IPS-18a (cell line): ENCODE measurements around the gene CYP4F12.
"Not testable (repeated sequence)": the region's sequence is repeated elsewhere in the genome, so short reads cannot be mapped to it uniquely, and the experiment has no call there.

Experiments used
- H3K27ac ChIP-seq: one replicate; pipeline ENCODE4 v1.5.1; 2013; ENCODE audit warnings: low read length
- H3K27me3 ChIP-seq: one replicate; pipeline ENCODE4 v1.6.1; 2013; ENCODE audit warnings: mild to moderate bottlenecking, low read length; ENCODE audit not compliant: control insufficient read depth, insufficient read depth
- H3K36me3 ChIP-seq: one replicate; pipeline ENCODE4 v1.6.1; 2013; ENCODE audit warnings: low read depth, low read length; ENCODE audit not compliant: control insufficient read depth
- H3K4me1 ChIP-seq: one replicate; pipeline ENCODE4 v1.6.1; 2013; ENCODE audit warnings: low read depth, low read length; ENCODE audit not compliant: control insufficient read depth
- H3K4me3 ChIP-seq: one replicate; pipeline ENCODE4 v1.5.1; 2013; ENCODE audit warnings: low read length
- H3K9ac ChIP-seq: one replicate; pipeline ENCODE4 v1.6.1; 2013; ENCODE audit warnings: mild to moderate bottlenecking, low read length, moderate library complexity
- H3K9me3 ChIP-seq: one replicate; pipeline ENCODE4 v1.6.1; 2013; ENCODE audit warnings: low read depth, low read length; ENCODE audit not compliant: control insufficient read depth

Gene CYP4F12

DNA sequence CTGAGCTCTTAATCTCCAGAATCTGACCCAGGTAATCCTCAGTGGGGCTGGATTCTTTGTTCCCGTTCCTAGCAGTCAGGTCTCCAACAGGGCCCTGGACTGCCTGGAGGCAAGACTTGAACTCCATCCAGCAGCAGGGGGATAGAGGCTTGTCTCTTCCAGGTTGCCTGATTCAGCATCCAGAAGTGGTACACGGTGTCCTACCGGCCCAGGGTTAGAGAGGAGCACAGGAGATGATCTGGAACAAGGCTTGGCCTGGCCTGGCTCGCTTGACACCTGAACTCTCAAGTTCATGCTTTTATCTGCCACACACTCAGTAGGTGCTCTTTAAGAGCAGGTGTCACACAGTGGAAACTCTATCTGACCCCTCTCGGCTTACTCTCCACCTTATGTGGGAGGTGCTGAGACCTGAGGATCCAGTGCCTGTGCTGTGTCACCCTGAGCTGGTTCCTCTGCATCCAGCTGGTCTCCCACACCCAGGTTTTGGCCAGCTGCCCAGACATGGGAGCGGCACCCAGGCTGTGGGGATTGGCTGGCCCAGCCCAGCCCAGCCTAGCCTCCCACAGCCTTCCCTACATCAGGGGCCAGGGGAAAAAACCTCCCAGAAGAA, 32.5 kb upstream of the CYP4F12 start, which contains the start of gene CYP4F3:
TSS of gene CYP4F3 (plus strand) at position 604 of the 610 bp plus-strand sequence. CDS start 519 bp downstream, outside the sequence.
- H3K27me3 ChIP-seq: no peaks in the 10 kb centered on the region

DNA sequence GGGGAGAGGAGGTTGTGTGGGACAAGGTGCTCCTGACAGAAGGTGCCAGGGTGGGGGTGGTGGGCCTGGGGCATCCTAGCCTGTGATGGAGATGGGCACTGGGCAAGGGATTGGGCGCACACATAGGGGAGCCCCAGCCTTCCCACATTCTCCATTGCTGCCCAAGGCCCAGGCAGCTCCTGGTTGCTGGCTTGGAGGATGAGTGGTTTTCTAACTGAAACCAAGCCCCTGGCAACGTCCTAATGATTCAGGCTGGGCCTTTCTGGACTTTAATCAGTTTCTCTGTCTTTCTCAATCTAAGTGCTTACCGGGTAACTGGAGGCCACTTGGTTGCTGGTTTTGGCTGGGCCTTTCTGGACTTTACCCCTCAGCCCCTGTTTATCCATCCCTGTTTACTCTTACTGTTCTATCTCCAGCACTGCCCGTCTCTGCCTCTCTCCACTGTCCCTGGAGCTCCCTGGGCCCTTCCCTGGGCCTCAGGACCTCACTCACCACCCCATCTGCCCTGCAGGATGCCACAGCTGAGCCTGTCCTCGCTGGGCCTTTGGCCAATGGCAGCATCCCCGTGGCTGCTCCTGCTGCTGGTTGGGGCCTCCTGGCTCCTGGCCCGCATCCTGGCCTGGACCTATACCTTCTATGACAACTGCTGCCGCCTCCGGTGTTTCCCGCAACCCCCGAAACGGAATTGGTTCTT, 31.8 kb upstream of the CYP4F12 start:
- Histone ChIP-seq H3K9ac (no peak overlapping the region), H3K36me3 (no peaks in the 10 kb centered on the region), H3K4me3 (no peak overlapping the region), H3K9me3 (peaks cover 63% of the 10 kb centered on the region), H3K27me3 (no peaks in the 10 kb centered on the region), H3K27ac (no peak overlapping the region), H3K4me1 (no peaks in the 10 kb centered on the region)

More for the DNA sequence above, 32.5 kb upstream of the CYP4F12 start, which contains the start of gene CYP4F3:
- Histone ChIP-seq H3K36me3 (no peaks in the 10 kb centered on the region), H3K27ac (no peak within 1 kb of the TSS), H3K9me3 (peaks cover 63% of the 10 kb centered on the region), H3K9ac (no peak within 1 kb of the TSS), H3K4me3 (no peak within 1 kb of the TSS), H3K4me1 (no peaks in the 10 kb centered on the region)

DNA sequence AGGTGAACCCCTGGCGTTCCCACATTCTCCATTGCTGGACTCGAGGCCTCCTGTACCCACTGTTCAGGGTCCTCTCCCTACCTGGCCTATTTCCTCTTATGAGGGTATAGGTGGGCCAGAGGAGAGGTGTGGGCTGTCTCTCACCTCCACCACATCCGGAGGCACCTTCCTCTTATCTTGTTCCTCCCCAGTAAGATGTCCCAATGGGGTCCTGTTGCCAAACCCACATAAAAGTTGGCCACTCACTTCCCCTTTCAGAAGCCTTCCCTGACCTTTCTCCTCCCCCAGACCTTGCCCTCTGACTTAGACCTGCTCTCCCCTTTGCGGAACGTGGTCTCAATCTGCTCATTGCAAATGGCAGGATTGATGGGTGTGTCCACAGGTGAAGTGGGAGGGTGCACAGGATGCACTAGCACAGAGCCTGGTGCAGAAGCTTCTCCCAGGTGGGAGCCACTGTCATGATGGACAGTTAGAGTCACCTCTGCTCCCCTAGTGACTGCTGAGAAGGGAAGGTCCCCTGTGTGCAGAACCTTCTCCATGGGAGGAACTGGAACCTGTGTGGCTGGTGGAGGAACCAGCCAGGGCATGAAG, 30.9 kb upstream of the CYP4F12 start:
- Histone ChIP-seq H3K27ac (no peak overlapping the region), H3K9me3 (peaks cover 65% of the 10 kb centered on the region), H3K36me3 (no peaks in the 10 kb centered on the region), H3K27me3 (no peaks in the 10 kb centered on the region), H3K9ac (no peak overlapping the region), H3K4me1 (no peaks in the 10 kb centered on the region), H3K4me3 (no peak overlapping the region)

DNA sequence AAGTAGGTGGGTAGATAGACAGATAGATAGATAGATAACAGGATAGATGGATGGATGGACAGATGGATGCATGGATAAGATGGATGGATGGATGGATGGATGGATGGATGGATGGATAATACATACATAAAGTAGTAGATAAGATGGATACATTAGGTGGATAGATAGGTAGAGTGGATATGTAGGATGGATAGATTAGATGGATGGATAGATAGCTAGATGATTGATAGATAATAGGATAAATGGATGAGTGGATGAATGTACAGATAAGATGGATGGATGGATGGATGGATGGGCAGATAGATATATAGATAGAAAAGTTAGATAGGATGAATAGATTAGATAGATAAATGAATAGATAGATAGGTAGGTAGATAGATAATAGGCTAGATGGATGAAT, 30.1 kb upstream of the CYP4F12 start:
- Histone ChIP-seq H3K4me3 (no peak overlapping the region), H3K36me3 (no peaks in the 10 kb centered on the region), H3K9me3 (peaks cover 66% of the 10 kb centered on the region), H3K27ac (no peak overlapping the region), H3K4me1 (no peaks in the 10 kb centered on the region), H3K27me3 (no peaks in the 10 kb centered on the region), H3K9ac (no peak overlapping the region)

DNA sequence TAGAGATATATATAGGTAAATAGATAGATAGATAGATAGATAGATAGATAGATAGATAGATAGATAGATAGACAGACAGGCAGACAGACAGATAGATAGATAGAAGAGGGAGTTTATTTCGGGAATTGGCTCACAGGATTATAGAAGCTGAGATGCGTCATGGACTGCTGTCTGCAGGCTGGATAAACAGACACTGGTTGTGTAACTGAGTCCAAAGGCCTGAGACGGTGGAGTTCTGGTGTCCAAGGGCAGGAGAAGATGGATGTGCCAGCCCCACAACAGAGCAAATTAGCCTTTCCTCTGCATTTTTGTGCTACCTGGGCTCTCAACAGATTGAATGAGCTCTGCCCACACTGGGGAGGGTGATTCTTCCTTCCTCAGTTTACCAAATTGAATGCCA, 29.5 kb upstream of the CYP4F12 start:
- Histone ChIP-seq H3K4me3 (no peak overlapping the region), H3K9me3 (peaks cover 68% of the 10 kb centered on the region), H3K9ac (no peak overlapping the region), H3K27ac (no peak overlapping the region), H3K36me3 (no peaks in the 10 kb centered on the region), H3K4me1 (no peaks in the 10 kb centered on the region), H3K27me3 (no peaks in the 10 kb centered on the region)

DNA sequence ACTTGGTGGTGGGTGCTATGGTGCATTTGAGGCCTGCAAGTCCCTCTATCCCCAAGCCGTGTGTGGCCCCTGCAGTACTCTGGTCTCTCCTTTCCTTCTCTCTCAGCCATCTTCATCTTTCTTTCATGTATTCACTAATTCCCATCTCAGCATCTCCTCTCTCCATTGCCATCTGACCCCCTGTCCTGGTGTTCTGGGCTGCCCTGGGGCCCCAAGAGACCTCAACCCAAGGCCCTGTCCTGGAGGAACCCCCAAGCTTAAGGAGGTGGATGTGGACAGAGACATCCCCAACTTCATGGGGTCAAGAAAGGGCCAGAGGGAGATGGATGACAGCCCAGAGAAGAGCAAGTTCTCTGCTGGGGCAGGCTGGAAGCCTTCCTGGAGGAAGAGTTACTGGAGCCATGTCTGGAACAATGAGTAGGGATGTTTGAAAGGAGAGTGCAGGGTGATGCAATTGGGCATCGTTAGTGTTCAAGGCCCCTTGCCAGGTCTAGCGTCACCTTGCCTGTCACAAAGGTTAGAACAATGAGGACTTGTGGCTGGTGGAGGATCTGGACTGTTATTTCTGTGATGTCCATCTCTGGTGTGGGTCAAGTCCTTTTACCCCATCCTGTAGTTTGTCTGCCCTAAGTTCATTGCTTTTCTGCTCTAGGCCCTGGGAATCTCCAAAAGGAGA, 28.7 kb upstream of the CYP4F12 start:
- peaks cover 74% of the 10 kb centered on the region for H3K9me3 ChIP-seq
- no peaks in the 10 kb centered on the region for H3K4me1 ChIP-seq
- no peaks in the 10 kb centered on the region for H3K27me3 ChIP-seq
- H3K9ac ChIP-seq: no peak overlapping the region
- no peaks in the 10 kb centered on the region for H3K36me3 ChIP-seq
- no peak overlapping the region for H3K4me3 ChIP-seq
- H3K27ac ChIP-seq: no peak overlapping the region

DNA sequence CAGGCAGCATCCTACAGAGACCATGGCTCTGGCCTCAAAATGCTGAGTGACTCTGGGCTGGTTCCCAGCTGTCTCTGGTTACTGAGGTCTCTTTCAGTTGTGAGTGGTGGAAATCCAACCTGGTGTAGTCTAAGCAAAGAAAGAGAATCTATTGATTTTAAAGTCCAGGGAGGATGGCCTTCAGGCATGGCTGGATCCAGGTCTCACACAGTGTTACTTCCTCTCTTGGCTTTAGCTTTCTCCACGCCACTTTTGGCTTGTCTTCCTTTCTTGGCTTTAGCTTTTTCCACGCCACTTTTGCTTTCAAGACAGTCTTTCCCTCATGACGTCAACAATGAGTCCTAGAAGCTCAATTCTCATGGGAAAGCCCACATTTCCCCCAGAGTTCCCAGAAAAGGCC, 28.1 kb upstream of the CYP4F12 start:
- H3K27me3 ChIP-seq: no peaks in the 10 kb centered on the region
- H3K4me3 ChIP-seq: no peak overlapping the region
- H3K4me1 ChIP-seq: no peaks in the 10 kb centered on the region
- H3K27ac ChIP-seq: no peak overlapping the region
- no peaks in the 10 kb centered on the region for H3K36me3 ChIP-seq
- peaks cover 74% of the 10 kb centered on the region for H3K9me3 ChIP-seq
- no peak overlapping the region for H3K9ac ChIP-seq

DNA sequence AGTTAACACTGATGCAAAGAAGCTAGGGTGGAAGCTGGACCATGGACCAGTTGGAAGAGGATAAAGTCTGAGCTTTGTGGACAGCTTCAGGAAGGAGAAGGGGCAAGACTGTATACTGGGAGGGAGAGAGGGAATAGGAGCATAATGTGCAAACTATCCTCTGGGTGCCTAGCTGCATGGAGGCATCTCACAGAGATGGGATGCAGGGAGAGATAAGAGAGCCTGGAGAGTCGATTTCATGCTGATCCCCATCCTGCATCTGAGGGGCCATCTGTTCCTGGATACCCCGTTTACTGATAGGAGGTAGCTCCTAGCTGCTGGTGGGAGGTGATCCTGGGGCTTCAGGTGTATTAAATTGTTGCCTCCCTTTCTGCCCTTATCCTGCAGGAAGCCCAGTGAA, 23.4 kb upstream of the CYP4F12 start:
- no peaks in the 10 kb centered on the region for H3K4me1 ChIP-seq
- H3K36me3 ChIP-seq: no peaks in the 10 kb centered on the region
- H3K4me3 ChIP-seq: no peak overlapping the region
- no peak overlapping the region for H3K27ac ChIP-seq
- H3K27me3 ChIP-seq: no peaks in the 10 kb centered on the region
- H3K9ac ChIP-seq: no peak overlapping the region
- H3K9me3 ChIP-seq: peaks cover 70% of the 10 kb centered on the region

DNA sequence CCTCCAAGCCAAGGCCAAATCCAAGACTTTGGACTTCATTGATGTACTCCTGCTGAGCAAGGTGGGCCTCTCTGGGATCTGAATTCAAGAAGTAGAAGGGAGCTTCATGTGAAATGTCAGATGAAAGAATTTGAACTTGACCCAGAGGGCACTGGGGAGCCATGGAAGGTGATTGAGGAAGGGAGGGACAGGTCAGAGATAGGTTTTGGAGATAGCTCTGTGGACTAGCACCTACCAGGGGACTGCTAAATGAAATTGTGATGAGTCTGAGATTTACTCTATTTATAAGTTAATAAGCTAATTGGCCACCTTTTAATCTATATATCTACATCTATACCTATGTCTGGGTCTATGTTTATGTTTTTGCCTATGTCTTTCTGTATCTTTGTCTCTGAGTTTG, 22.8 kb upstream of the CYP4F12 start:
- peaks cover 70% of the 10 kb centered on the region for H3K9me3 ChIP-seq

DNA sequence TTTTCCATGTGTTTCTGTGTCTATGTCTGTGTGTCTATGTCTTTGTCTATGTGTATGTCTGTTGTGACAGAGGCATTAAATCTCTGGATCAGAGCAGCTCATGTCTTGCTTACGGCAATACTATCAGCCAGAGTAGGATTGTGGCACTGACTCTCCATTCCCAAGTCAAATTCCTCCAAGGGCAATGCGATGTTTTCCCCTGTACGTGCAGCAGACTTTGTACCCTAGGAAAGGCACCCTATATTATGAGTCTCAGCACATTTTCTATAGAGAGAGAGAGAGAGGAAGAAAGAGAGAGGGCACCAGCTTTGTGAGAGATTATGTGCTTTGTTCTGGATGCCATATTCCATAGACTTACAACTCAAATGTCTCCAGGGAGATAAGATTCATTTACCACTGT, 21.1 kb upstream of the CYP4F12 start:
- H3K27ac ChIP-seq: no peak overlapping the region
- H3K9me3 ChIP-seq: peaks cover 62% of the 10 kb centered on the region
- no peaks in the 10 kb centered on the region for H3K36me3 ChIP-seq
- H3K4me3 ChIP-seq: no peak overlapping the region
- H3K27me3 ChIP-seq: no peaks in the 10 kb centered on the region
- H3K4me1 ChIP-seq: no peaks in the 10 kb centered on the region
- no peak overlapping the region for H3K9ac ChIP-seq

More for the DNA sequence above, 22.8 kb upstream of the CYP4F12 start:
- H3K4me3 ChIP-seq, H3K27me3 ChIP-seq, H3K27ac ChIP-seq, H3K36me3 ChIP-seq, H3K9ac ChIP-seq, H3K4me1 ChIP-seq: not testable (repeated sequence)

DNA sequence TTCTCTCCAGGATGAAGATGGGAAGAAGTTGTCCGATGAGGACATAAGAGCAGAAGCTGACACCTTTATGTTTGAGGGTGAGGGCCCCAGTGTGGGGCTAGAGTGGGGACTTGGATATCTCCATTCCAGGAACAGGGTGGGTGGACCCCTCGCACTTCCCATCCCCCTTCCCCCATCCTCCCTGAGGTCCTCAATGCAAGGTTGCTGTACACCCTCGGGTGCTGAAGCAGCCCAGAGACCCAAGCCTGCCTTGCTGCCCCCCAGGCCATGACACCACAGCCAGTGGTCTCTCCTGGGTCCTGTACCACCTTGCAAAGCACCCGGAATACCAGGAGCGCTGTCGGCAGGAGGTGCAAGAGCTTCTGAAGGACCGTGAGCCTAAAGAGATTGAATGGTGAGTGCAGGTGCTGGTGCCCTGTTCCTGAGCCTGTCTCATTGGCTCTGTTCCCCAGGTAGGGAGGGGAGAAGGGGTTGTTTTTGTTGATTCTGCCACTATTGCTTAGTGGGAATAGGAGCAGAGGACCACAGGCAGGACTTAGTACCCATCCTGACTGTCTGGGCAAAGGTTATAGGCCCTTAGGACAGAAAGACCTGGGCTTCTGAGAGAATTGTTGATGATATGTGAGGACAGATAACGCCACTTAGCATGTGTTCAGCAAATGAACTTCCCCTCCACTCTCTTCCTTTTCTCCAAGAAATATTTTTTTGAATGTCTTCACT, 20.2 kb upstream of the CYP4F12 start:
- Histone ChIP-seq H3K36me3 (no peaks in the 10 kb centered on the region), H3K27ac (no peak overlapping the region), H3K4me1 (no peaks in the 10 kb centered on the region), H3K27me3 (no peaks in the 10 kb centered on the region), H3K4me3 (no peak overlapping the region), H3K9me3 (peaks cover 54% of the 10 kb centered on the region), H3K9ac (no peak overlapping the region)
